ENCODE results near the gene PAM. TPM values are rescaled to one million over a fixed set of nuclear protein-coding genes. Genes with fewer than 3 reads are reported as not detected.
"Not testable (repeated sequence)": the region's sequence is repeated elsewhere in the genome, so short reads cannot be mapped to it uniquely, and the experiment has no call there.

The PAM gene
- total RNA-seq, 1 donor from 2014 or later, result 85.6 TPM

DNA sequence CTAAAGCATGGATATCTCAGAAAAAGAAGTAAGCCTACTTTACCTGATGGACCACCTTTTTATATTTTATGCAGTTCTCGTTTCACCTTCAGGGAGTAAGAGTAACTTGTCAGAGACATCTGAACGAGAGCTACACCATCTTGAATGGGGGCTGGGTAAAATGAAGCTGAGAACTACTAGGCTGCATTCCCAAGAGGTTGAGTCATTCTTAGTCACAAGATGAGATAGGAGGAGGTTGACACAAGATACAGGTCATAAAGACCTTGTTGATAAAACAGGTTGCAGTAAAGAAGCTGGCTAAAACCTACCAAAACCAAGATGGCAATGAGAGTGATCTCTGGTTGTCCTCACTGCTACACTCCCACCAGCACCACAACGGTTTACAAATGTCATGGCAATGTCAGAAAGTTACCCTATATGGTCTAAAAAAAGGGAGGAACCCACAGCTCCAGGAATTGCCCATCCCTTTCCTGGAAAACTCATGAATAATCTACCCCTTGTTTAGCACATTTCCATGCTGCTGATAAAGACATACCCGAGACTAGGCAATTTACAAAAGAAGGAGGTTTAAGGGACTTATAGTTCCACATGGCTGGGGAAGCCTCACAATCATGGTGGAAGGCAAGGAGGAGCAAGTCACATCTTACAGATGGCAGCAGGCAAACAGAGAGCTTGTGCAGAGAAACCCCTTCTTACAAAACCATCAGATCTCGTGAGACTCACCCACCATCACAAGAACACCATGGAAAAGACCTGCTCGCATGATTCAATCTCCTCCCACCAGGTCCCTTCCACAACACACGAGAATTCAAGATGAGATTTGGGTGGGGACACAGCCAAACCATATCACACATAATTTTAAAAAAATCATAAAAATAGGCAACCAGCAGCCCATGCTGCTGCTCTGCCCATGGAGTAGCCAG, 302.4 kb downstream of the PAM start:
- Mint-ChIP-seq H3K9me3 (peaks cover 4% of the 10 kb centered on the region), H3K4me1 (no peaks in the 10 kb centered on the region)

DNA sequence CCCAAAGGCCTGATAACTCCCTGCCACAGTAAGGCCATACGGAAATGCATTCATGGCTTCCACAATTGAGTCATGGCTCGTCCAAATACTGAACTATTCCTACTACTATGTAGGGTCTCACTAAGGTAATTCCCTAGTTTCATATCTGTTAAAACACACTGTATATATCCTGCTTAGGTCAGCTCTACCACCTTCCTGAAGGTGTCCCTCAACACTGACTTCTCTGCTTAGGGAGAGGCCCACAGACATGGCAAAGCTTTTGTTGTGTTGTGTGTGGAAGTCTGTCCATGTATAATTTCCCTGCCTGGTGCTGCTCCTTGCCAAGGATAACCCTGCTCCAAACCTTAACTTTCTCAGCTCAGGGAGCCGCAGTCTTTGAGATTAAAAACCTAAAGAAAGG, 304.4 kb downstream of the PAM start:
- H3K27ac Mint-ChIP-seq (ENCODE audit: unreplicated experiment), result no peak overlapping the region

More for the DNA sequence above, 302.4 kb downstream of the PAM start:
- TF ChIP-seq, protein P1, sequence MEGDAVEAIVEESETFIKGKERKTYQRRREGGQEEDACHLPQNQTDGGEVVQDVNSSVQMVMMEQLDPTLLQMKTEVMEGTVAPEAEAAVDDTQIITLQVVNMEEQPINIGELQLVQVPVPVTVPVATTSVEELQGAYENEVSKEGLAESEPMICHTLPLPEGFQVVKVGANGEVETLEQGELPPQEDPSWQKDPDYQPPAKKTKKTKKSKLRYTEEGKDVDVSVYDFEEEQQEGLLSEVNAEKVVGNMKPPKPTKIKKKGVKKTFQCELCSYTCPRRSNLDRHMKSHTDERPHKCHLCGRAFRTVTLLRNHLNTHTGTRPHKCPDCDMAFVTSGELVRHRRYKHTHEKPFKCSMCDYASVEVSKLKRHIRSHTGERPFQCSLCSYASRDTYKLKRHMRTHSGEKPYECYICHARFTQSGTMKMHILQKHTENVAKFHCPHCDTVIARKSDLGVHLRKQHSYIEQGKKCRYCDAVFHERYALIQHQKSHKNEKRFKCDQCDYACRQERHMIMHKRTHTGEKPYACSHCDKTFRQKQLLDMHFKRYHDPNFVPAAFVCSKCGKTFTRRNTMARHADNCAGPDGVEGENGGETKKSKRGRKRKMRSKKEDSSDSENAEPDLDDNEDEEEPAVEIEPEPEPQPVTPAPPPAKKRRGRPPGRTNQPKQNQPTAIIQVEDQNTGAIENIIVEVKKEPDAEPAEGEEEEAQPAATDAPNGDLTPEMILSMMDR (conservative IDR thresholded peaks at IDR 0.05), result no peak
- H3K36me3 Mint-ChIP-seq (ENCODE audit: low read depth), result peaks cover 2% of the 10 kb centered on the region
- no peak for DNase-seq (ENCODE audit: low read depth, low spot score)
- no peak overlapping the region for H3K4me3 Mint-ChIP-seq
- no peak overlapping the region for H3K27ac Mint-ChIP-seq (ENCODE audit: unreplicated experiment)
- no peaks in the 10 kb centered on the region for H3K27me3 Mint-ChIP-seq (ENCODE audit: low read depth)

DNA sequence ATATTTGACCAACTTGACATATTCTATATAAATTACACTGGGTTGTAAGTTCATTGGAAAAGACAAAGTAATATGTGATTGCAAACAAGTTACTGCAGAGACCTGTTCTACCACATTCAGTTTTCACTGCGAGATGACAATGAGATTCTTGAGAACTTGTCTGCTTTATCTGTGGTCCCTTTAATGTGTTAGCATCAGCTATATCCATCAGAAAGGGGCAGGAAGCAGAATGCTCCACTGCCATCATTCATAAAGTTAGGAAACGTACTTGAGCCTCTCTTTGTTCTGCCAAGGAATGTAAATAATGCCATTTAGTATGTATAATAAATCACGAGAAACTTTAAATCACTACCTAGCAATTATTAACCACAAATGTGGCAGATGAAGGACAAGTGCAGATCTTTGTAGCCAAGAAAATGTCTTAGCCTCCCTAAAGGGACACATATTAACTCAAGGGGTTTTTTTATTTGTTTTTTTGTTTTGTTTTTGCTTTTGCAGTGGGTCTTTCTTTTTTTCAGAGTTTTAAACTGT, 305.4 kb downstream of the PAM start:
- peaks cover 2% of the 10 kb centered on the region for H3K36me3 Mint-ChIP-seq (ENCODE audit: low read depth)
- TF ChIP-seq, protein P1 (conservative IDR thresholded peaks at IDR 0.05), result no peak
- no peak for DNase-seq (ENCODE audit: low read depth, low spot score)
- no peaks in the 10 kb centered on the region for H3K27me3 Mint-ChIP-seq (ENCODE audit: low read depth)
- H3K27ac Mint-ChIP-seq (ENCODE audit: unreplicated experiment), result no peak overlapping the region
- no peak overlapping the region for H3K4me3 Mint-ChIP-seq
- peaks cover 4% of the 10 kb centered on the region for H3K9me3 Mint-ChIP-seq
- H3K4me1 Mint-ChIP-seq, result no peaks in the 10 kb centered on the region

More for the DNA sequence above, 304.4 kb downstream of the PAM start:
- H3K9me3 Mint-ChIP-seq, result peaks cover 4% of the 10 kb centered on the region
- no peaks in the 10 kb centered on the region for H3K4me1 Mint-ChIP-seq
- H3K4me3 Mint-ChIP-seq, result no peak overlapping the region
- H3K27me3 Mint-ChIP-seq (ENCODE audit: low read depth), result no peaks in the 10 kb centered on the region
- TF ChIP-seq, protein P1 (conservative IDR thresholded peaks at IDR 0.05), result no peak
- no peak for DNase-seq (ENCODE audit: low read depth, low spot score)
- peaks cover 2% of the 10 kb centered on the region for H3K36me3 Mint-ChIP-seq (ENCODE audit: low read depth)

DNA sequence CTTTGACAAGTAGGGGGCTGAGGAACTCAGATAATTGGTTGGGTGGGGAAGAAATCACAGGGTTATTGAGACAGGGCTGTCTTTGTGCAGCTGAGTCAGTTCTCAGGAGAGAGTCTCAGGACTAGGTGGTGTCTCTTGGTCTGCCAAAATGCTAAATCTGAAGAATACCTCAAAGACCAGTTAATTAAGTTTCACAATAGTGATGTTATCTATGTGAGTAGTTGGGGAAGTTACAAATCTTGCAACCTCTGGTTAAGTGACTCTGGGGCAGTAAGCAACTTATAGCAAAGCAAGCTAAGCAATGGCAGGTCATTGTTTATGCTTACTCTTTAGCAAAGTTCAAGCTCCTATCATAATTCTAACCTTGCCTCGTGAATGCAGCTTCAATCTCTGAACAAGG, 311.2 kb downstream of the PAM start:
- Mint-ChIP-seq H3K9me3 (no peaks in the 10 kb centered on the region), H3K4me3 (no peak overlapping the region), H3K4me1 (no peaks in the 10 kb centered on the region), H3K27ac (ENCODE audit: unreplicated experiment) (no peak overlapping the region), H3K36me3 (ENCODE audit: low read depth) (no peaks in the 10 kb centered on the region), H3K27me3 (ENCODE audit: low read depth) (no peaks in the 10 kb centered on the region)
- TF ChIP-seq, protein P1 (conservative IDR thresholded peaks at IDR 0.05), result no peak
- DNase-seq (ENCODE audit: low read depth, low spot score), result no peak

DNA sequence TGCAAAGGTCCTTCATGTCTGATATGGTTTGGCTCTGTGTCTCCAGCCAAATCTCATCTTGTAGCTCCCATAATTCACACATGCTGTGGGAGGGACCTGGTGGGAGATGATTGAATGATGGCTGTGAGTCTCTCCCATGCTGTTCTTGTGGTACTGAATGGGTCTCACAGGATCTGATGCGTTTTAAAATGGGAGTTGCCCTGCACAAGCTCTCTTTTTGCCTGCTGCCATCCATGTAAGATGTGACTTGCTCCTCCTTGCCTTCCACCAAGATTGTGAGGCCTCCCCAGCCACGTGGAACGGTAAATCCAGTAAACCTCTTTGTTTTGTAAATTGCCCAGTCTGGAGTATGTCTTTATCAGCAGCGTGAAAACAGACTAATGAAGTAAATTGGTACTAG, 318.4 kb downstream of the PAM start:
- H3K4me3 Mint-ChIP-seq; H3K4me1 Mint-ChIP-seq; DNase-seq (ENCODE audit: low read depth, low spot score); H3K27ac Mint-ChIP-seq (ENCODE audit: unreplicated experiment); H3K27me3 Mint-ChIP-seq (ENCODE audit: low read depth): not testable (repeated sequence)
- Mint-ChIP-seq H3K9me3 (peaks cover 37% of the 10 kb centered on the region), H3K36me3 (ENCODE audit: low read depth) (peaks cover 23% of the 10 kb centered on the region)

DNA sequence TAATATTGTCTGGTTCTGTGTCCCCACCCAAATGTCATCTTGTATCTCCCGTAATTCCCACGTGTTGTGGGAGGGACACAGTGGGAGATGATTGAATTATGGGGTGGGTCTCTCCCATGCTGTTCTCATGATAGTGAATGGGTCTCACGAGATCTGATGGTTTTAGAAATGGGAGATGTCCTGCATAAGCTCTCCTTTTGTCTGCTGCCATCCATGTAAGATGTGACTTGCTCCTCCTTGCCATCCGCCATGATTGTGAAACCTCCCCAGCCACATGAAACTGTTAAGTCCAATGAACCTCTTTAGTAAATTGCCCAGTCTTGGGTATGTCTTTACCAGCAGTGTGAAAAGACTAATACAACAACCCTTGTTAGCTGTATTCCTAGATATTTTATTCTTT, 320.3 kb downstream of the PAM start:
- no peak overlapping the region for H3K27ac Mint-ChIP-seq (ENCODE audit: unreplicated experiment)
- no peak for DNase-seq (ENCODE audit: low read depth, low spot score)
- H3K4me1 Mint-ChIP-seq, result no peaks in the 10 kb centered on the region
- no peaks in the 10 kb centered on the region for H3K27me3 Mint-ChIP-seq (ENCODE audit: low read depth)
- TF ChIP-seq, protein P1 (conservative IDR thresholded peaks at IDR 0.05), result no peak
- H3K4me3 Mint-ChIP-seq, result no peak overlapping the region
- peaks cover 40% of the 10 kb centered on the region for H3K9me3 Mint-ChIP-seq
- peaks cover 28% of the 10 kb centered on the region for H3K36me3 Mint-ChIP-seq (ENCODE audit: low read depth)
